Stimulated activated CD8-positive, alpha-beta memory T cell treated with anti-CD3 and anti-CD28 coated beads, Interleukin-12 subunit alpha, Interleukin-12 subunit beta, amount 100 ng/mL, for 4 hours (primary cell): ENCODE results near the gene TNFSF12.
A peak's percentile ranks its signal among the peaks of the same experiment; 100 is the strongest.

ENCODE experiments used
- DNase-seq: peaks from one replicate; pipeline ENCODE4 v3.0.0-alpha.2; 2020; ENCODE audit warnings: low read depth

The TNFSF12 gene

GRCh38 chr17:7544911-7545310, 3.9 kb upstream of the TNFSF12 start:
- DNase-seq, result no peak

- DNase-seq, result no peak
These were observed 670 bp downstream of the TNFSF12 start for GRCh38 chr17:7549401-7550055.

GRCh38 chr17:7550344-7550743, 1.5 kb downstream of the TNFSF12 start:
- no peak for DNase-seq

GRCh38 chr17:7551396-7551795, 2.5 kb downstream of the TNFSF12 start:
- DNase-seq, result no peak

- no peak for DNase-seq
These were observed 3.8 kb downstream of the TNFSF12 start for GRCh38 chr17:7552621-7553051.

GRCh38 chr17:7553356-7553755, 4.5 kb downstream of the TNFSF12 start:
- DNase-seq, result no peak

GRCh38 chr17:7555320-7555948, 6.6 kb downstream of the TNFSF12 start:
- DNase-seq, result no peak

GRCh38 chr17:7556627-7557026, 7.8 kb downstream of the TNFSF12 start:
- no peak for DNase-seq

- no peak for DNase-seq
These were observed 8.4 kb downstream of the TNFSF12 start for GRCh38 chr17:7557147-7557764.

- no peak for DNase-seq
These were observed 9.1 kb downstream of the TNFSF12 start for GRCh38 chr17:7557775-7558543.

- DNase-seq, result no peak
These were observed 9.9 kb downstream of the TNFSF12 start, which contains the start of gene TNFSF13 for GRCh38 chr17:7558544-7559319. TNFSF13 (plus strand) TSS chr17:7558750; CDS start chr17:7559040, 290 bp downstream.

GRCh38 chr17:7559320-7560171, 10.7 kb downstream of the TNFSF12 start:
- no peak for DNase-seq

- DNase-seq, result no peak
These were observed 11.5 kb downstream of the TNFSF12 start for GRCh38 chr17:7560172-7561027.

- DNase-seq, result peak; percentile 69
These were observed 12.2 kb downstream of the TNFSF12 start for GRCh38 chr17:7561028-7561575.

- DNase-seq, result peak; percentile 90
These were observed 12.8 kb downstream of the TNFSF12 start, which contains the start of gene SENP3 for GRCh38 chr17:7561589-7562207. SENP3 (plus strand) TSS chr17:7561919; CDS start chr17:7563077, 1,158 bp downstream.

- DNase-seq, result no peak
These were observed 13.3 kb downstream of the TNFSF12 start for GRCh38 chr17:7562208-7562605.

- no peak for DNase-seq
These were observed 14.4 kb downstream of the TNFSF12 start for GRCh38 chr17:7563115-7563869.

- no peak for DNase-seq
These were observed 20.7 kb downstream of the TNFSF12 start for GRCh38 chr17:7569571-7569970.
